ENCODE measurements around the gene CBX3. TPM values are rescaled to one million over a fixed set of nuclear protein-coding genes. Genes with fewer than 3 reads are reported as not detected.
"Not testable (repeated sequence)": the region's sequence is repeated elsewhere in the genome, so short reads cannot be mapped to it uniquely, and the experiment has no call there.

CBX3 gene
- polyA plus RNA-seq, 1 donor: 391 TPM

GRCh38 chr7:26166684-26167266 is 34.8 kb upstream of the CBX3 start:
- DNase-seq: no peak

- DNase-seq: no peak
Observed at GRCh38 chr7:26167303-26167934, 34.1 kb upstream of the CBX3 start.

- DNase-seq: no peak
Observed at GRCh38 chr7:26168458-26169023, 33.0 kb upstream of the CBX3 start.

GRCh38 chr7:26169271-26169670 is 32.3 kb upstream of the CBX3 start:
- DNase-seq: no peak

GRCh38 chr7:26170663-26171062 is 30.9 kb upstream of the CBX3 start:
- DNase-seq: no peak

GRCh38 chr7:26171601-26172000 is 29.9 kb upstream of the CBX3 start:
- no peak for DNase-seq

- no peak for DNase-seq
Observed at GRCh38 chr7:26172048-26172447, 29.5 kb upstream of the CBX3 start.

GRCh38 chr7:26175903-26176302 is 25.6 kb upstream of the CBX3 start:
- DNase-seq: not testable (repeated sequence)

- DNase-seq: not testable (repeated sequence)
Observed at GRCh38 chr7:26176696-26177095, 24.8 kb upstream of the CBX3 start.

- DNase-seq: not testable (repeated sequence)
Observed at GRCh38 chr7:26177269-26177668, 24.3 kb upstream of the CBX3 start.

- no peak for DNase-seq
Observed at GRCh38 chr7:26178272-26178960, 23.1 kb upstream of the CBX3 start.

- no peak for DNase-seq
Observed at GRCh38 chr7:26179422-26179821, 22.1 kb upstream of the CBX3 start.

GRCh38 chr7:26179826-26180497 is 21.6 kb upstream of the CBX3 start:
- no peak for DNase-seq

GRCh38 chr7:26180792-26181198 is 20.8 kb upstream of the CBX3 start:
- no peak for DNase-seq

GRCh38 chr7:26181474-26182227 is 19.9 kb upstream of the CBX3 start:
- no peak for DNase-seq

GRCh38 chr7:26182283-26182682 is 19.3 kb upstream of the CBX3 start:
- no peak for DNase-seq

GRCh38 chr7:26182706-26183105 is 18.8 kb upstream of the CBX3 start:
- DNase-seq: no peak

- no peak for DNase-seq
Observed at GRCh38 chr7:26183545-26184280, 17.8 kb upstream of the CBX3 start.

- DNase-seq: not testable (repeated sequence)
Observed at GRCh38 chr7:26184281-26185101, 17.1 kb upstream of the CBX3 start.

- DNase-seq: no peak
Observed at GRCh38 chr7:26185131-26185843, 16.3 kb upstream of the CBX3 start.

Data from left kidney (tissue), 2 donors.